WTC11 (cell line): ENCODE results near the gene NAALADL2. TPM values are rescaled to one million over a fixed set of nuclear protein-coding genes. Genes with fewer than 3 reads are reported as not detected.

Experiments
- ATAC-seq: fragments of 200-7000 bp; cut with Tn5 transposase; 2 replicates; pipeline ENCODE4 v1.10.0; 2021; ENCODE audit warnings: mild to moderate bottlenecking, moderate library complexity
- CTCF ChIA-PET: fragments of 300-600 bp; sonication (Branson Sonifier 250); formaldehyde crosslinking; loops from one replicate; lab custom pipeline; 2021; ENCODE audit warnings: antibody characterized with exemption; lab: Charles Lee
- POLR2A ChIA-PET: fragments of 350-600 bp; sonication (Branson Sonifier 250); formaldehyde crosslinking; loops from one replicate; lab custom pipeline; 2021; ENCODE audit warnings: antibody characterized with exemption; lab: Charles Lee
- DNase-seq: peaks from one replicate; pipeline ENCODE4 v3.0.0; 2021; ENCODE audit warnings: low spot score
- H3K27ac Mint-ChIP-seq: 2 replicates; pipeline ENCODE4 v1.8.0; 2021; ENCODE audit warnings: mixed read lengths
- H3K27me3 Mint-ChIP-seq: 2 replicates; pipeline ENCODE4 v1.8.0; 2021; ENCODE audit warnings: low read depth, mild to moderate bottlenecking, moderate library complexity, mixed read lengths
- H3K36me3 Mint-ChIP-seq: 2 replicates; pipeline ENCODE4 v1.8.0; 2021; ENCODE audit warnings: mixed read lengths
- H3K4me1 Mint-ChIP-seq: 2 replicates; pipeline ENCODE4 v1.8.0; 2022; ENCODE audit warnings: mixed read lengths
- H3K4me3 Mint-ChIP-seq: 2 replicates; pipeline ENCODE4 v1.8.0; 2021; ENCODE audit warnings: mild to moderate bottlenecking, moderate library complexity, mixed read lengths
- H3K9me3 Mint-ChIP-seq: 2 replicates; pipeline ENCODE4 v1.8.0; 2021; ENCODE audit warnings: mixed read lengths
- AR ChIP-seq: fragments of 250-450 bp; sonication (Bioruptor Pico); IDR thresholded peaks from 2 replicates; pipeline ENCODE4 v1.9.0; 2021; ENCODE audit warnings: mild to moderate bottlenecking
- ATF3 ChIP-seq: sonication (generic); formaldehyde crosslinking; conservative IDR thresholded peaks from 2 replicates; pipeline ENCODE4 v1.8.1; 2022; ENCODE audit warnings: mild to moderate bottlenecking, missing genetic modification reagents
- E2F4 ChIP-seq: sonication (generic); formaldehyde crosslinking; IDR thresholded peaks from 2 replicates; pipeline ENCODE4 v1.8.1; 2022; ENCODE audit warnings: low read depth, mild to moderate bottlenecking, moderate library complexity, missing genetic modification reagents, borderline replicate concordance
- ERG ChIP-seq: fragments of 250-450 bp; sonication (Bioruptor Pico); IDR thresholded peaks from 2 replicates; pipeline ENCODE4 v1.8.0; 2021; ENCODE audit warnings: mild to moderate bottlenecking
- ESRRA ChIP-seq: sonication (generic); formaldehyde crosslinking; IDR thresholded peaks from 2 replicates; pipeline ENCODE4 v1.8.1; 2022; ENCODE audit warnings: mild to moderate bottlenecking, missing genetic modification reagents, borderline replicate concordance
- ETV6 ChIP-seq: sonication (generic); formaldehyde crosslinking; IDR thresholded peaks from 2 replicates; pipeline ENCODE4 v1.8.1; 2022; ENCODE audit warnings: mild to moderate bottlenecking, missing genetic modification reagents
- GABPB1 ChIP-seq: sonication (generic); formaldehyde crosslinking; IDR thresholded peaks from 2 replicates; pipeline ENCODE4 v1.8.1; 2023; ENCODE audit warnings: mild to moderate bottlenecking, missing genetic modification reagents
- GRHL2 ChIP-seq: fragments of 250-450 bp; sonication (Bioruptor Pico); IDR thresholded peaks from 2 replicates; pipeline ENCODE4 v1.8.0; 2022; ENCODE audit warnings: mild to moderate bottlenecking, moderate library complexity; ENCODE audit not compliant: insufficient replicate concordance, severe bottlenecking
- GTF2I ChIP-seq: fragments of 250-450 bp; sonication (Bioruptor Pico); conservative IDR thresholded peaks from 2 replicates; pipeline ENCODE4 v1.4.0; 2021; ENCODE audit warnings: mild to moderate bottlenecking
- IRF1 ChIP-seq: sonication (generic); formaldehyde crosslinking; IDR thresholded peaks from 2 replicates; pipeline ENCODE4 v1.8.0; 2023; ENCODE audit warnings: missing genetic modification reagents
- JAZF1 ChIP-seq: fragments of 250-450 bp; sonication (Bioruptor Pico); IDR thresholded peaks from 2 replicates; pipeline ENCODE4 v1.9.0; 2021; ENCODE audit warnings: moderate library complexity, mild to moderate bottlenecking, inconsistent platforms
- JUN ChIP-seq: sonication (generic); formaldehyde crosslinking; IDR thresholded peaks from 2 replicates; pipeline ENCODE4 v1.8.0; 2023; ENCODE audit warnings: mild to moderate bottlenecking, missing genetic modification reagents
- KAT7 ChIP-seq: sonication (generic); formaldehyde crosslinking; IDR thresholded peaks from 2 replicates; pipeline ENCODE4 v1.8.1; 2023; ENCODE audit warnings: missing genetic modification reagents, mild to moderate bottlenecking, borderline replicate concordance
- MYBL2 ChIP-seq: sonication (generic); formaldehyde crosslinking; IDR thresholded peaks from 2 replicates; pipeline ENCODE4 v1.8.1; 2023; ENCODE audit warnings: mild to moderate bottlenecking, moderate library complexity, missing genetic modification reagents
- NR1H2 ChIP-seq: sonication (generic); formaldehyde crosslinking; IDR thresholded peaks from 2 replicates; pipeline ENCODE4 v1.9.0; 2021; ENCODE audit warnings: mild to moderate bottlenecking, moderate library complexity, missing genetic modification reagents
- NR2C2 ChIP-seq: sonication (generic); formaldehyde crosslinking; IDR thresholded peaks from 2 replicates; pipeline ENCODE4 v1.8.0; 2022; ENCODE audit warnings: mild to moderate bottlenecking, missing genetic modification reagents
- NR3C1 ChIP-seq: sonication (generic); formaldehyde crosslinking; conservative IDR thresholded peaks from 2 replicates; pipeline ENCODE4 v1.8.1; 2023; ENCODE audit warnings: low read depth, mild to moderate bottlenecking, missing genetic modification reagents
- PREB ChIP-seq: sonication (generic); formaldehyde crosslinking; IDR thresholded peaks from 2 replicates; pipeline ENCODE4 v1.8.1; 2022; ENCODE audit warnings: mild to moderate bottlenecking, missing genetic modification reagents, moderate library complexity, borderline replicate concordance
- PRRX2 ChIP-seq: fragments of 250-450 bp; sonication (Bioruptor Pico); IDR thresholded peaks from 2 replicates; pipeline ENCODE4 v1.8.0; 2021; ENCODE audit warnings: mild to moderate bottlenecking
- ZBTB21 ChIP-seq: sonication (generic); formaldehyde crosslinking; IDR thresholded peaks from 2 replicates; pipeline ENCODE4 v1.8.1; 2023; ENCODE audit warnings: mild to moderate bottlenecking, missing genetic modification reagents, borderline replicate concordance
- ZMAT4 ChIP-seq: fragments of 250-450 bp; sonication (Bioruptor Pico); IDR thresholded peaks from 2 replicates; pipeline ENCODE4 v1.9.0; 2021; ENCODE audit warnings: mild to moderate bottlenecking
- ZNF138 ChIP-seq: sonication (generic); formaldehyde crosslinking; conservative IDR thresholded peaks from 2 replicates; pipeline ENCODE4 v1.8.1; 2022; ENCODE audit warnings: mild to moderate bottlenecking, moderate library complexity, missing genetic modification reagents
- ZNF281 ChIP-seq: sonication (generic); formaldehyde crosslinking; IDR thresholded peaks from 2 replicates; pipeline ENCODE4 v1.8.0; 2023; ENCODE audit warnings: mild to moderate bottlenecking, missing genetic modification reagents
- total RNA-seq: library from RNA; stranded (reverse); gene quantifications from 3 replicates; pipeline ENCODE4 v1.2.3, GENCODE V29; 2021

The NAALADL2 gene
- total RNA-seq, 1 experiment from 2014 or later = 1.2 TPM

- TF ChIP-seq ZNF281 (CRISPR knock-in tag) (no peak), ZNF138 (CRISPR knock-in tag) (no peak)
Measured at GRCh38 chr3:175073219-175073905, 214.2 kb downstream of the NAALADL2 start (continued).

GRCh38 chr3:175075269-175075668 is 216.1 kb downstream of the NAALADL2 start:
- TF ChIP-seq JUN (CRISPR knock-in tag) (no peak), MYBL2 (CRISPR knock-in tag) (no peak), NR2C2 (CRISPR knock-in tag) (no peak), E2F4 (CRISPR knock-in tag) (no peak), ZMAT4 (no peak), ATF3 (CRISPR knock-in tag) (no peak), PREB (CRISPR knock-in tag) (no peak), NR3C1 (CRISPR knock-in tag) (no peak), KAT7 (no peak), PRRX2 (CRISPR knock-in tag) (no peak), GRHL2 (CRISPR knock-in tag) (no peak), ZBTB21 (no peak), ERG (no peak), GABPB1 (no peak)
- Mint-ChIP-seq H3K9me3 (no peaks in the 10 kb centered on the region), H3K27ac (0 out of 2 replicates have a peak overlapping the region, but pooled peaks have one; percentile 49), H3K27me3 (no peaks in the 10 kb centered on the region), H3K4me3 (no peak overlapping the region), H3K4me1 (no peaks in the 10 kb centered on the region), H3K36me3 (no peaks in the 10 kb centered on the region)
- ATAC-seq (no peak), DNase-seq (no peak)
- ChIA-PET CTCF (no interaction called here), POLR2A (no interaction called here)

GRCh38 chr3:175077216-175077615 is 218.1 kb downstream of the NAALADL2 start:
- H3K27ac Mint-ChIP-seq = no peak overlapping the region
- H3K9me3 Mint-ChIP-seq = no peaks in the 10 kb centered on the region
- H3K4me1 Mint-ChIP-seq = no peaks in the 10 kb centered on the region
- DNase-seq = no peak
- CTCF ChIA-PET = no interaction called here
- POLR2A ChIA-PET = no interaction called here
- ATAC-seq = no peak
- H3K4me3 Mint-ChIP-seq = no peak overlapping the region
- no peaks in the 10 kb centered on the region for H3K27me3 Mint-ChIP-seq
- H3K36me3 Mint-ChIP-seq = no peaks in the 10 kb centered on the region
- TF ChIP-seq IRF1 (CRISPR knock-in tag) = no peak
- TF ChIP-seq JUN (CRISPR knock-in tag) = no peak
- TF ChIP-seq GTF2I = no peak
- TF ChIP-seq AR (CRISPR knock-in tag) = no peak
- no peak for TF ChIP-seq JAZF1 (CRISPR knock-in tag)
- TF ChIP-seq PRRX2 (CRISPR knock-in tag) = no peak
- TF ChIP-seq MYBL2 (CRISPR knock-in tag) = no peak
- no peak for TF ChIP-seq ESRRA (CRISPR knock-in tag)
- no peak for TF ChIP-seq NR1H2 (CRISPR knock-in tag)
- TF ChIP-seq ETV6 (CRISPR knock-in tag) = no peak
- no peak for TF ChIP-seq NR3C1 (CRISPR knock-in tag)
